OCI-M1 (cell line): Measurements from ENCODE around the gene SEMA6B.
"Not testable (repeated sequence)": the region's sequence is repeated elsewhere in the genome, so short reads cannot be mapped to it uniquely, and the experiment has no call there.

Experiments used
- DNase-seq: peaks from one replicate; lab custom pipeline; 2025; lab: John Stamatoyannopoulos, UW

The SEMA6B gene

DNA sequence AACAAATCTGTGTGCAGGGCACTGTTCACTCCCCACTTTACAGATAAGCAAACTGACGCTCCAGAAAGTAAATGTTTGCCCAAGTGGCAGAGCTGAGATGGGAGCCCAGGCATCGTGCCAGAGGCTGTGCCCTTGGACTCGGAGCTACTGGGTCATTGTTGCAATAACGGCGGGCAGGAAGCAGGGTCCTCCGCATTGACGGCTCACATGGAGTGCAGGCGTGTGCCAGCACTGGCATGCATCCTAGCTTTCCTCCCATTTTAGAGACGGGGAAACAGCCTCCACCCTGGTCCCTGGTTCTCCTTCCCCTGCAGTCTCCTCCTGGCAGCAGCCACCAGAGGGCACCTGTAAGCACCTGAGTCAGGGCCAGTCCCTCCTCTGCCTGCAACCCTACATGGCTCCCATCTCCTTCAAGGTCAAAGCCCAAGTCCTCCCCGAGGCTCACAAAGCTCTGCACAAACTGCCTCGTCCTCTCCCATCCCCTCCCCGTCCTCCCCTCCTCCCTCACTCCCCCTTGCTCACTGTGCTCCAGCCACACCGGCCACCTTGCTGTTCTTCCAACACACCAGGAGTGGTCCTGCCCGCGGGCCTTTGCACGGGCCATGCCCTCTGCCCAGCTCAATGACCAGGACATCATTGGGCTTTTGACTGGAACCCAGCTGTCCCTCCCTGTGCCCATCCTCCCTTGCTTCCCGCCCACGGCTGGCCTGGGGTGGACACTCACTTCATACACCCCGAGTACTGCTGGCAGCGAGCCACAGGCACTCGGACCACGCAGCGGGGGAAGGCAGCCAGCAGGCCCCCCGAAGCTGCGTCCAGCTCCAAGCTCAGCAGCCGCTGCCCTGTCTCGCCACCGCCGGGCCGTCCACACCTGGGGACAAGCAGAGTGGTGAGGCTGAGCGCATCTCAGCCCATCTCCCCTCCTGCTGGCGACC lies 11.9 kb downstream of the SEMA6B start:
- peak; percentile 46 for DNase-seq

GRCh38 chr19:4543842-4544647 lies 15.4 kb downstream of the SEMA6B start:
- DNase-seq: no peak

- peak; percentile 79 for DNase-seq
Measured at GRCh38 chr19:4542896-4543841, 16.3 kb downstream of the SEMA6B start.

DNA sequence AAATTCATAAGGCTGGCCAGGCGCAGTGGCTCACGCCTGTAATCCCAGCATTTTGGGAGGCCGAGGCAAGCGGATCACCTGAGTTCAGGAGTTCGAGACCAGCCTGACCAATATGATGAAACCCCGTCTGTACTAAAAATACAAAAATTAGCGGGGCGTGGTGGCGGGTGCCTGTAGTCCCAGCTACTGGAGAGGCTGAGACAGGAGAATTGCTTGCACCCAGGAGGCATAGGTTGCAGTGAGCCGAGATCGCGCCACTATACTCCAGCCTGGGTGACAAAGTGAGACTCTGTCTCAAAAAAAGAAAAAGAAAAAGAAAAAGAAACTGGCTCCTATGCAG lies 17.7 kb downstream of the SEMA6B start:
- DNase-seq: not testable (repeated sequence)

GRCh38 chr19:4541114-4541805 lies 18.2 kb downstream of the SEMA6B start:
- no peak for DNase-seq

GRCh38 chr19:4539693-4540581 lies 19.5 kb downstream of the SEMA6B start, which contains the start of gene LRG1:
LRG1 (minus strand) TSS chr19:4540036; CDS start chr19:4540013, 23 bp downstream.
- peak; percentile 95 for DNase-seq

DNA sequence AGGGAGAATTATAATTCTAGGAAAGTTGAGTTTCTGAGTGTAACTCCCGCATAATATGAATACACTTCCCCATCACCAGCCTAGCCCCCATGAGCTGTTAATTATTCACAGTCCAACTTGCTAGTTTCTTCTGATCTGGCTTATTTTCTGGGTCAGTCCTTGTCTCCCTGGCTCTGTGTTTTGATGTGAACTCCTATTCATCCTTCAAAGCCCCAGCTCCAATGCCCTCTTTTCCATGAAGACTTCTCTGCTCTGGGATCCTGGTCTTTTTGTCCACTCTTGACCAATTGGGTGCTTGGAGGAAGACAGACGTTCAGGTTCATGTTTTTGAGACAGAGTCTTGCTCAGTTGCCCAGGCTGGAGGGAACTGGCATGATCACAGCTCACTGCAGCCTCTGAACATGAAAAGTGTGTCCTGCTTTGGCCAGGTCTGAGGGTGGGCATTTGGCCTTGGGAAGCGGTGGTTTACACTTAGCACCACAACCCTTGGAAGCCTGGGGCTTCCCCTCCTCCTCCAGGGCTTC lies 20.3 kb downstream of the SEMA6B start:
- DNase-seq: no peak

DNA sequence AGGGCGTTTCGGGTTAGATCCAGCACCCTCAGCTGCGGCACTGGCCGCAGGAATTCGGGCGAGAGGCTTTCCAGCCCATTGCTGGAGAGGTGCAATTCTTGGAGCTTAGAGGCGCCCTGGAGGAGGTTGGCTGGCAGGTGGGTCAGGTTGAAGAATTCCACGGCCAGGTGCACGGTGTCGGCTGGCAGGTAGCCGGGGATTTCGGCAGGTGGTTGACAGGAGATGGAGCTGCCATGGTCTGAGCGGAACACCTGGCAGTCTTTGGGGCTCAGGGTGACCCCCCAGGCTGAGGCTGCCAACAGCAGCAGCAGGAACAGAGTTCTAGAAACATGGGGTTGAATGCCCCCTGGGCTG lies 20.9 kb downstream of the SEMA6B start:
- no peak for DNase-seq

DNA sequence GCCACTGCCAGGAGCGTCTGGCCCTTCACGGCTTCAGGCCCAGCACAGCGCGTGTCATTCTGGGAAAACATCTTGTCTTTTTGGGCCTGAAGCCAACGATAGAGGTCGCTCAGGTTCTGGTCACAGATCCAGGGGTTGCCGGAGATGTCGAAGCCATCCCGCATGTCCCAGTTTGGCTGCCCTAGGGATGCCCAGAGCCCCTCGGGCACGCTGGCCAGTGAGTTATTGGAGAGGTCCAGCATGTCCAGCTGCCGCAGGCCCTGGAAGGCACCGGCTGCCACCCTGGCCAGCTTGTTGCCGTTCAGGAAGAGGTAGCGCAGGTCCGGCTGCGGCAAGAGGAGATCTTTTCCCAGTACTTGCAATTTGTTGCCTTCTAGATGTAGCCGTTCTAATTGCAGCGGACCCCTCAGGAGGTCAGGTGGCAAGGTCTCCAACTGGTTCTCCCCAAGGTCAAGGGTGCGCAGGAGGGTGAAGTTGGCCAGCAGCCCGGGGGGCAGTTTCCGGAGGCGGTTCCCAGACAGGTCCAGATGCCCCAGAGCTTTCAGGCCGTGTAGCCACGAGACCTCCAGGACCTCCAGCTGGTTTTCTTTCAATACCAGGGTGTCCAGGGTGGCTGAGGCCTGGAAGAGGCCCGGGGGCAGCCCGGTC lies 21.4 kb downstream of the SEMA6B start:
- DNase-seq: no peak

DNA sequence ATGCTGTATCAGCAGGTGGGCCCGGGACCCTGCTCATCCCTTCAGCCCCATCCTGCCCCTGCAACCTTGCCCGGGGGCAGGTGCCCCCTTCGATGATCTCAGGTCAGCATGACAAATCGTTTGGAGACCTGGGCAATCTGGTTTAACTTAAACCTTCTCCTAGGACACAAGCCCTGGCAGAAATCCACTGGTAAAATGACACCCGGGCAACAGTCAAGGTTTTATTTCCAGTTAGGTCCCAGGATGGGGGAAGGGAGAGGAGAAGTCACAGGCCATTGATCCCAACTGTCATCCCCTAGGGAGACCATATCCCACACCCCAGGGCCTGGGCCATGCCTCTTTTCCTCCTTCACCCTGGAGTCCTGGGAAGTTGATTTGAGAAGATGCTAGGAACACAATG lies 22.7 kb downstream of the SEMA6B start:
- no peak for DNase-seq

DNA sequence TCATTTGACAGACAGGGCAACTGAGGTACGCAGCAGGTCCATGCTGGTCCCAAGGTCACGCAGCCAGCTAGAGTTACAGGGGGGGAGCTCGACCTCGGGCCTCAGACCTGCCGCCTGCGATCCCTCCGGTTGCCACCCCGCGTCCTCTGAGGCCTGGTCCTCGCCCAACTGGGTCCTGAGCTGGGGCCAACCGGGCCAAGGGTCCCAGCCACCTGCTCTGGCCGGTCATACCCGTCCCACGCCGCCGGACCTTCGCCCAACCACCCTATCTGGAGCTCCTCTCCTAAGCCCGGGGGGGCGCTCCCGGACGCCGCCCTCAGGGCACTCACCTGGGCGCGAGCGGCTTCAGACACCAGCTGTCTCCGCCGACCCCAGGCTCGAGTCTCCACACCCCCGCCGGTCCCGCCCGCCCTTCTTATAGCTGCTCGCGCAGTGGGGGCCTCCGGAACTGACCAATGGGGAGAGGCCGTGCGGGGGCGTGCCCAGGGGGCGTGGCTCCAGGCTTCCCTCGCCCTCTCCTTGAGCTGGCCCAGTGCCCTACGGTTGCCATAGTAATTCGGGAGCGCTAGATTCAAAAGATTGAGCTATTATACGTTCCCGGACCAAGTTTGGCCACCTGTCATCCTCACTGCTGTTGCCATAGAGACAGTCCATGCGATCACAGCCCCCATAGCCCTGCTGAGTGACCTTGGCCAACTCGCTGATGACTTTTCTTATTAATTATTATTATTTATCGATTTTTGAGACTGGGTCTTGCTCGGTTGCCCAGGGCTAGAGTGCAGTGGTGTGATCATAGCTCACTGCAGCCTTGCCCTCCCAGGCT lies 24.4 kb downstream of the SEMA6B start, which contains the start of gene PLIN5:
TSS of gene PLIN5 (minus strand) at position 389 of the 823 bp plus-strand sequence. CDS start 1,150 bp downstream, outside the sequence.
- DNase-seq: peak; percentile 87

- DNase-seq: no peak
Measured at GRCh38 chr19:4533835-4534424, 25.6 kb downstream of the SEMA6B start.

DNA sequence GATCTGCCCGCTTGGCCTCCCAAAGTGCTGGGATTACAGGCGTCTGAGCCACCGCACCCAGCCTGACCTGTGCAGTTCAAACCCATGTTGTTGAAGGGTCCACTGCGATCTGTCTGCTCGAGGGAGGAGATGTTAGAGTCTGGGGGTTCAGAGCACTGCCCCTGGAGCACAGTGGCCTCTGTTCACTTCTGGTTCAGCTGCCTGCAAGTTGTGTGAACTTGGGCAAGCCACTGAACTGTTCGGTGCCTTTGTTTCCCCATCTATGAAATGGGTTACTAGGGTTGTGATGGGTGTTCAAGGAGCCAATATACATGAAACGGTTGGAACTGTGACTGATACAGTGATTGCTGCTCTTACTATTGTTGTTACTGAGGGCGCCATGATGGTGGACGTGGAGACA lies 26.1 kb downstream of the SEMA6B start:
- DNase-seq: no peak

- DNase-seq: no peak
Measured at GRCh38 chr19:4531562-4532165, 27.8 kb downstream of the SEMA6B start.

- no peak for DNase-seq
Measured at GRCh38 chr19:4529924-4530522, 29.5 kb downstream of the SEMA6B start.

DNA sequence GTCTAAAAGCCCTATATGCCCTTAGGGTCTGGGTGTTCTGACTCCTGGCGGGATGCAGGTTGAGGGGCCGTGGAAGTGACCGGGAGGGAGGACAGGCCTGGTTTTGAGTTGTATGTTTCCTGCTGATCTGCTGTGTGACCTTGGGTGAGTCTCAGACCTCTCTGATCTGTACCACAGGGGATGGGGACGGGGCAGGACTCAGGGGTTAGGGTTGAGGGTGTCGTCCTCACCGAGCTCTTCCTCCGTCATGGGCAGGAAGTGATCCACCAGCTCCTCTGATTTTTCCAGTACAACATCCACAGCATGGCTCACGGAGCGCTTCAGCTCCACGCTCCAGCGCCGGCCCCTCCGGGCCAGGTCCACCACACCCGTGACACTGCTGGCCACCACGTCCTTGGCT lies 30.6 kb downstream of the SEMA6B start:
- no peak for DNase-seq

- not testable (repeated sequence) for DNase-seq
Measured at GRCh38 chr19:4527377-4527776, 32.1 kb downstream of the SEMA6B start.
